Stimulated activated CD8-positive, alpha-beta memory T cell treated with anti-CD3 and anti-CD28 coated beads, Interleukin-15, amount 100 ng/mL, for 48 hours (primary cell): Measurements from ENCODE around the gene SORCS2.

Source experiments
- DNase-seq, 2 donors: peaks; one replicate each; pipeline ENCODE4 v3.0.0-alpha.2; 2020; ENCODE audit warnings: low read depth in 2 of 2

SORCS2 gene

GRCh38 chr4:7414736-7415510 is 222.6 kb downstream of the SORCS2 start:
- DNase-seq, result no peak

GRCh38 chr4:7415927-7416686 is 223.8 kb downstream of the SORCS2 start:
- DNase-seq, result no peak

GRCh38 chr4:7416745-7417432 is 224.6 kb downstream of the SORCS2 start:
- DNase-seq, result no peak

- DNase-seq, result no peak
These were observed 225.3 kb downstream of the SORCS2 start for GRCh38 chr4:7417639-7418038.

- DNase-seq, result no peak
These were observed 226.0 kb downstream of the SORCS2 start for GRCh38 chr4:7418131-7418943.

GRCh38 chr4:7419961-7420660 is 227.8 kb downstream of the SORCS2 start:
- no peak for DNase-seq

GRCh38 chr4:7420661-7421040 is 228.3 kb downstream of the SORCS2 start:
- no peak for DNase-seq

- no peak for DNase-seq
These were observed 229.2 kb downstream of the SORCS2 start for GRCh38 chr4:7421356-7422150.

- no peak for DNase-seq
These were observed 230.0 kb downstream of the SORCS2 start for GRCh38 chr4:7422151-7422897.

GRCh38 chr4:7422898-7423180 is 230.5 kb downstream of the SORCS2 start:
- no peak for DNase-seq

GRCh38 chr4:7423391-7423790 is 231.1 kb downstream of the SORCS2 start:
- no peak for DNase-seq

GRCh38 chr4:7423801-7424552 is 231.6 kb downstream of the SORCS2 start:
- no peak for DNase-seq

GRCh38 chr4:7424553-7425111 is 232.3 kb downstream of the SORCS2 start:
- DNase-seq, result no peak

- no peak for DNase-seq
These were observed 232.8 kb downstream of the SORCS2 start for GRCh38 chr4:7425124-7425523.

GRCh38 chr4:7425591-7426468 is 233.5 kb downstream of the SORCS2 start:
- DNase-seq, result no peak

GRCh38 chr4:7426525-7427171 is 234.3 kb downstream of the SORCS2 start:
- no peak for DNase-seq

GRCh38 chr4:7427361-7427760 is 235.0 kb downstream of the SORCS2 start:
- no peak for DNase-seq
